GM12878 (cell line): ENCODE measurements around the gene PAM. TPM values are rescaled to one million over a fixed set of nuclear protein-coding genes. Genes with fewer than 3 reads are reported as not detected.

Experiments used
- ATAC-seq: fragments of 200-7000 bp; cut with Tn5 transposase; 3 replicates; pipeline ENCODE4 v1.9.1; 2020; ENCODE audit warnings: mild to moderate bottlenecking, moderate library complexity
- BruUV-seq: library from RNA; stranded (reverse); fragments of 400-500 nt; replicated peaks from 2 replicates; lab custom pipeline; 2021; lab: Mats Ljungman, UMichigan
- CTCF ChIA-PET: fragments of 300-600 bp; sonication (Branson Sonifier 250); formaldehyde crosslinking; extraction: SDS; loops from one replicate; lab custom pipeline; 2021; ENCODE audit warnings: inconsistent platforms; lab: Yijun Ruan, JAX
- POLR2A ChIA-PET: fragments of 350-600 bp; formaldehyde crosslinking; extraction: SDS; loops from one replicate; lab custom pipeline; 2021; ENCODE audit warnings: inconsistent platforms; lab: Charles Lee
- RAD21 ChIA-PET: fragments of 300-600 bp; sonication (Branson Sonifier 250); formaldehyde crosslinking; loops from one replicate; lab custom pipeline; 2023; ENCODE audit warnings: antibody characterized with exemption; ENCODE audit not compliant: unreplicated experiment; lab: Charles Lee
- SMC1A ChIA-PET: fragments of 300-600 bp; sonication (Branson Sonifier 250); formaldehyde crosslinking; loops from one replicate; lab custom pipeline; 2023; ENCODE audit not compliant: unreplicated experiment, uncharacterized antibody; lab: Charles Lee
- DNase-seq: peaks from one replicate; pipeline ENCODE4 v3.0.0-alpha.2; 2011; ENCODE audit warnings: low read depth, low spot score
- FAIRE-seq: peaks from 3 replicates; lab custom pipeline; 2011; peaks lifted over from hg19 to GRCh38; lab: Jason Lieb, UNC
- H2AFZ ChIP-seq: 2 replicates; pipeline ENCODE4 v1.6.0; 2011; ENCODE audit warnings: low read depth, low read length, control low read depth; ENCODE audit not compliant: control insufficient read depth
- H3K27ac ChIP-seq: 2 replicates; pipeline ENCODE4 v1.5.1; 2011; ENCODE audit warnings: control low read depth; ENCODE audit not compliant: control insufficient read depth, insufficient read depth
- H3K27me3 ChIP-seq, 2 experiments: replicated peaks in 1 of 2; 2 replicates each; pipeline versions ENCODE4 v1.6.0 to v1.6.1; 2011; ENCODE audit warnings: low read length in 1 of 2; ENCODE audit not compliant: control insufficient read depth in 2 of 2, insufficient read depth in 2 of 2
- H3K36me3 ChIP-seq, 2 experiments: 2 replicates each; pipeline ENCODE4 v1.5.1; 2011; ENCODE audit warnings: low read length in 1 of 2; ENCODE audit not compliant: control insufficient read depth in 2 of 2, insufficient read depth in 2 of 2
- H3K4me1 ChIP-seq: 2 replicates; pipeline ENCODE4 v1.6.1; 2011; ENCODE audit warnings: mild to moderate bottlenecking, low read length, moderate library complexity, mixed read lengths; ENCODE audit not compliant: control insufficient read depth, insufficient read depth
- H3K4me2 ChIP-seq: 2 replicates; pipeline ENCODE4 v1.6.0; 2011; ENCODE audit warnings: control low read depth; ENCODE audit not compliant: control insufficient read depth, insufficient read depth
- H3K4me3 ChIP-seq: fragments of 200-600 bp; sonication (generic); 2 replicates; pipeline ENCODE4 v1.5.1; 2016
- H3K79me2 ChIP-seq: 2 replicates; pipeline ENCODE4 v1.6.0; 2011; ENCODE audit warnings: low read length; ENCODE audit not compliant: control insufficient read depth, insufficient read depth
- H3K9ac ChIP-seq: 2 replicates; pipeline ENCODE4 v1.8.0; 2011; ENCODE audit warnings: low read length, control low read depth, mixed read lengths; ENCODE audit not compliant: control insufficient read depth, insufficient read depth
- H3K9me3 ChIP-seq: replicated peaks from 3 replicates; pipeline ENCODE4 v1.5.1; 2011; ENCODE audit warnings: mild to moderate bottlenecking, low read length; ENCODE audit not compliant: control insufficient read depth, insufficient read depth
- H4K20me1 ChIP-seq: 2 replicates; pipeline ENCODE4 v1.6.0; 2011; ENCODE audit not compliant: control insufficient read depth, insufficient read depth
- ATF2 ChIP-seq: IDR thresholded peaks from 2 replicates; pipeline ENCODE4 v1.6.1; 2012; ENCODE audit warnings: low read length, inconsistent platforms
- BCLAF1 ChIP-seq: fragments of 450-650 bp; IDR thresholded peaks from 2 replicates; pipeline ENCODE4 v1.6.1; 2017; ENCODE audit warnings: antibody characterized with exemption, mild to moderate bottlenecking, moderate library complexity
- CEBPZ ChIP-seq: fragments of 150-350 bp; IDR thresholded peaks from 2 replicates; pipeline ENCODE4 v1.6.1; 2016; ENCODE audit warnings: low read depth, low read length
- EGR1 ChIP-seq, 2 experiments: IDR thresholded peaks; 1 replicate in 1 of 2; 2 replicates in 1 of 2; pipeline ENCODE4 v1.6.1; 2011 to 2012; ENCODE audit warnings: low read depth in 2 of 2, low read length in 2 of 2, borderline replicate concordance in 1 of 2, mild to moderate bottlenecking in 1 of 2, moderate library complexity in 1 of 2
- HDAC2 ChIP-seq: fragments of 200-600 bp; sonication (generic); IDR thresholded peaks from 2 replicates; pipeline ENCODE4 v1.6.1; 2017
- IKZF2 ChIP-seq, 2 experiments: fragments of 450-650 bp; IDR thresholded peaks; 2 replicates each; pipeline ENCODE4 v1.6.1; 2017; ENCODE audit warnings: mild to moderate bottlenecking in 2 of 2, moderate library complexity in 2 of 2
- JUND ChIP-seq: IDR thresholded peaks from 2 replicates; pipeline ENCODE4 v1.6.1; 2012; ENCODE audit warnings: low read depth, mild to moderate bottlenecking, low read length, improper control_type of control experiment, moderate library complexity
- MTA3 ChIP-seq: IDR thresholded peaks from 2 replicates; pipeline ENCODE4 v1.6.1; 2012; ENCODE audit warnings: low read length, inconsistent platforms, borderline replicate concordance
- NRF1 ChIP-seq: conservative IDR thresholded peaks from 2 replicates; pipeline ENCODE4 v1.6.1; 2011; ENCODE audit warnings: mild to moderate bottlenecking, low read depth, low read length, improper control_type of control experiment
- PAX5 ChIP-seq: IDR thresholded peaks from 2 replicates; pipeline ENCODE4 v1.6.1; 2011; ENCODE audit warnings: low read depth, low read length, borderline replicate concordance
- PBX3 ChIP-seq: IDR thresholded peaks from 2 replicates; pipeline ENCODE4 v1.6.1; 2011; ENCODE audit warnings: mild to moderate bottlenecking, low read depth, low read length, moderate library complexity; ENCODE audit not compliant: insufficient replicate concordance
- RCOR1 ChIP-seq: conservative IDR thresholded peaks from 2 replicates; pipeline ENCODE4 v1.6.1; 2012; ENCODE audit warnings: low read depth, low read length, improper control_type of control experiment
- YY1 ChIP-seq: IDR thresholded peaks from 2 replicates; pipeline ENCODE4 v1.6.1; 2011; ENCODE audit warnings: low read depth, mild to moderate bottlenecking, low read length
- ZBTB33 ChIP-seq: fragments of 450-650 bp; IDR thresholded peaks from 2 replicates; pipeline ENCODE4 v1.6.1; 2017; ENCODE audit warnings: mild to moderate bottlenecking
- WGBS: methylation state at CpG from one replicate; pipeline ENCODE4 v1.1.6; 2016; ENCODE audit warnings: low lambda C conversion rate; ENCODE audit not compliant: insufficient replicate concordance, insufficient coverage; ENCODE audit errors: missing lambda C conversion rate; 5-methylcytosine and 5-hydroxymethylcytosine counted together
- in situ Hi-C: fragments of 300-500 bp; cut with MboI; formaldehyde crosslinking; loops from 9 replicates; pipeline ENCODE4 v1.14.3; 2018; ENCODE audit warnings: mixed read lengths
- intact Hi-C: fragments of 100-400 bp; cut with micrococcal nuclease; formaldehyde crosslinking; loops from one replicate; pipeline ENCODE4 v1.14.2; 2022; ENCODE audit not compliant: unreplicated experiment
- polyA plus RNA-seq, 11 experiments: library from polyadenylated mRNA; depleted of rRNA in 4 of 11; unstranded in 6 of 11; stranded (reverse) in 5 of 11; fragments of >200 nt; fragmentation: Nextera tagmentation in 4 of 11; fragmentation: Illumina TruSeq in 1 of 11; extraction: Ambion mirVana in 4 of 11; extraction: Trizol in 1 of 11; gene quantifications; 1 replicate in 1 of 11; 2 replicates in 10 of 11; pipeline versions ENCODE4 v1.2.1 to v1.2.3, GENCODE V29; 2011 to 2016; ENCODE audit warnings: inconsistent platforms in 2 of 11, missing spikeins in 2 of 11, low read depth in 1 of 11
- total RNA-seq, 4 experiments: library from RNA; depleted of rRNA in 3 of 4; stranded (reverse); fragments of >200 nt in 3 of 4; fragmentation: Illumina TruSeq in 1 of 4; extraction: Trizol in 1 of 4; gene quantifications; 2 replicates each; pipeline versions ENCODE4 v1.2.1 to v1.2.3, GENCODE V29; 2013 to 2021

Gene PAM
- total and polyA plus RNA-seq, 10 of the 15 experiments (the other 5 are each of a cell fraction or from before 2014, with no cell fraction given): 5.5 to 72.5 (median 15.4) TPM

GRCh38 chr5:102998224-102998623 is 243.1 kb downstream of the PAM start:
- Histone ChIP-seq H3K9ac (no peak overlapping the region), H3K36me3 (no peaks in the 10 kb centered on the region), H2AFZ (no peak overlapping the region), H3K9me3 (no peaks in the 10 kb centered on the region; the same call in 2 of the 3 replicates), H4K20me1 (no peaks in the 10 kb centered on the region), H3K4me1 (no peaks in the 10 kb centered on the region), H3K4me2 (no peak overlapping the region), H3K27ac (no peak overlapping the region), H3K4me3 (no peak overlapping the region), H3K79me2 (no peaks in the 10 kb centered on the region), H3K27me3 (no peaks in the 10 kb centered on the region)
- ATAC-seq (no peak), FAIRE-seq (no peak), DNase-seq (no peak)
- RAD21 ChIA-PET: no interaction called here
- 0% methylated on average over 2 of the region's 2 CpGs for whole genome bisulfite sequencing
- intact Hi-C loops (no loop called here), in situ Hi-C loops (no loop called here)
- POLR2A ChIA-PET: no interaction called here
- CTCF ChIA-PET: no interaction called here
- no TSS peak for BruUV-seq
- SMC1A ChIA-PET: no interaction called here
- no peak for TF ChIP-seq RCOR1
- TF ChIP-seq PBX3: no peak
- no peak for TF ChIP-seq JUND
- no peak for TF ChIP-seq HDAC2
- TF ChIP-seq PAX5: no peak
- TF ChIP-seq ZBTB33: no peak
- TF ChIP-seq BCLAF1: no peak
- no peak for TF ChIP-seq EGR1 (IDR thresholded peaks at IDR 0.05; ENCODE audit: borderline replicate concordance in 1 of 2, low read depth in 2 of 2, low read length in 2 of 2)
- TF ChIP-seq MTA3: no peak
- TF ChIP-seq YY1: no peak
- no peak for TF ChIP-seq NRF1
- TF ChIP-seq IKZF2 (IDR thresholded peaks at IDR 0.05): no peak
- TF ChIP-seq CEBPZ: no peak
- no peak for TF ChIP-seq ATF2
